Ecto neural progenitor cell (in vitro differentiated cells): Measurements from ENCODE around the gene GNAQ.
"Not testable (repeated sequence)": the region's sequence is repeated elsewhere in the genome, so short reads cannot be mapped to it uniquely, and the experiment has no call there.

Experiments
- DNase-seq: peaks from one replicate; pipeline ENCODE4 v3.0.0-alpha.2; 2018; ENCODE audit warnings: low spot score

Gene GNAQ

DNA sequence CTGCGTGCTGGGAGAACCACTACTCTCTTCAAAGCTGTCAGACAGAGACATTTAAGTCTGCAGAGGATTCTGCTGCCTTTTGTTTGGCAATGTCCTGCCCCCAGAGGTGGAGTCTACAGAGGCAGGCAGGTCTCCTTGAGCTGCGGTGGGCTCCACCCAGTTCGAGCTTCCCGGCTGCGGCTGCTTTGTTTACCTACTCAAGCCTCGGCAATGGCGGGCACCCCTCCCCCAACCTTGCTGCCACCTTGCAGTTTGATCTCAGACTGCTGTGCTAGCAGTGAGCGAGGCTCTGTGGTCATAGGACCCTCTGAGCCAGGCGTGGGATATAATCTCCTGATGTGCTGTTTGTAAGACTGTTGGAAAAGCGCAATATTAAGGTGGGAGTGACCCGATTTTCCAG is 343.9 kb downstream of the GNAQ start:
- DNase-seq = not testable (repeated sequence)

DNA sequence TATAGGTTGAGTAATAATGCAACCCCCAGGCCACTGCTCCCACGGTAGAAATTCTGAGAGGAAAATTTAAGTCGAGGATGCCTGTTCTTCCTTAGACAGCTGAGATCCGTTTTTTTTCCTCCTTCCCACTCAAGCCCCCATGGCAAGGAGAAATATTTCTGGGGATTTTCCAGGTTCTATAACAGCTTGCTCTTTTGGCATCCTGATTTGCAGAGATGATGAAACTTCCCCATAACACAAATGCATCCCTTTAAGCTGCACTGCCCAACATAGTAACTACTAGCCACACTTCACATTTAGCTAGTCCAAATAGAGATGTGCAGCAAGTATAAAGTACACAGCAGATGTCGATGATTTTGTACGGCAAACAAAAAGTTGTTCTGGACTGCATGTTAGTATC is 351.0 kb downstream of the GNAQ start:
- no peak for DNase-seq

- DNase-seq = no peak
Observed at GRCh38 chr9:77679661-77680368, 351.8 kb downstream of the GNAQ start.

- DNase-seq = no peak
Observed at GRCh38 chr9:77679088-77679487, 352.5 kb downstream of the GNAQ start.

- DNase-seq = no peak
Observed at GRCh38 chr9:77677957-77678535, 353.6 kb downstream of the GNAQ start.

- no peak for DNase-seq
Observed at GRCh38 chr9:77677397-77677796, 354.2 kb downstream of the GNAQ start.

DNA sequence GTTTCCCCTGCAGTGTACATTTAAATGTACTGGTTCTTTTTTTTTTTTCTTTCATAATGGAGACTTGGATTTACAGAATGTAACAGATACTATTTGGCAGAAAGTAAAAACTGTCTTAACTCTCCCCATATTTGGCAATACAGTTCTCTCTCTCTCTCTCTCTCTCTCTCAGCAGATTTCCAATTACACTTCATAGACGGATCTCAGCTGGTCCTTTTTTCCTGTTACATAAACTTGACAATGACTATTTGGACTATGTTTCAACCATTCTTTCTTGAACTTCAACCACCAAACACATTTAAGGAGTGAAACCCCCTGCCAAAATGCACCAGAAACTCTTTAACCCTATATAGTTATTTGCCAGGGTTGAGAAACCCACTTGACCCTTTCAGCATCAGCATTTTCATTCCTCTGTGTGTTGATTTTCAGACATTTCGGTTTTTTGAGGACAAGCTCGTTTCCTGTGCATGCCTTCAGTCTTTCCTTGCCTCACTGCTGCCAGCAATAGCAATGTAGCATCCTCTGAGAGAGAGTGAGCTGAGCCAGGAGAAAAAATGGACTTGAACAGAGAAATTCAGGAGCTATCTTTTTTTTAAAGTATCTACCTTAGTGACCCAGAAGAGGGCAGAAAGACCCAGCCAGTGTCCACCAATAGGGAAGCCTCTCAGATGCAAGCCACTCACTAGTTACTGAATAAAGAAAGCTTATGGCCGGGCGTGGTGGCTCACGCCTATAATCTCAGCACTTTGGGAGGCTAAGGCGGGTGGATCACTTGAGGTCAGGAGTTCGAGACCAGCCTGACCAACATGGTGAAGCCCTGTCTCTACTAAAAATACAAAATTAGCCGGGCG is 357.4 kb downstream of the GNAQ start:
- no peak for DNase-seq

DNA sequence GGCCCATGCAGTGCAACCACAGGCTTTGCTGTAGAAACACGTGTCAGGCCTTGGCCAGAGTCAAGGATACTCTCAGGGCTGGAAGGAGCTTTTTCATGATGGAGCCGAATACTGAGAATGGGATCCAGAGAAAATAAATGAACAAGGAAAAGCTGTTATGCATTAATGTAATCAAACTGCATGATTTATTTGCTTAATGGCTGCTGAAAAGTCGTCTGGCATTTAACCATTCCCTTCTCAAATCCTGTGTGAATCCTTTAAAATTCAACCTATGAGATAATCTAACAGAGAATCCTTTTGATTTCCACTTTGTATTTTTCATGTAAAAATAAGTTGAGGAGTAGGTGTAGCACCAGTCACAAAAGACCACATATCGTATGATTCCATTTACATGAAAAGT is 359.4 kb downstream of the GNAQ start:
- DNase-seq = no peak

- no peak for DNase-seq
Observed at GRCh38 chr9:77667151-77667550, 364.5 kb downstream of the GNAQ start.
